Large intestine (tissue), 3 donors: ENCODE measurements around the gene WDR48. TPM values are rescaled to one million over a fixed set of nuclear protein-coding genes. Genes with fewer than 3 reads are reported as not detected.

ENCODE experiments used
- DNase-seq, 2 donors: peaks; one replicate each; pipeline versions ENCODE4 v3.0.0 to v3.0.0-alpha.2; 2013
- H3K27ac ChIP-seq: one replicate; pipeline ENCODE4 v1.5.1; 2013; ENCODE audit warnings: low read length
- H3K27me3 ChIP-seq: 2 replicates; pipeline ENCODE4 v1.6.1; 2013; ENCODE audit warnings: low read length; ENCODE audit not compliant: control insufficient read depth, insufficient read depth
- H3K36me3 ChIP-seq: 2 replicates; pipeline ENCODE4 v1.6.1; 2013; ENCODE audit warnings: low read length; ENCODE audit not compliant: control insufficient read depth, insufficient read depth
- H3K4me1 ChIP-seq: one replicate; pipeline ENCODE4 v1.6.1; 2013; ENCODE audit warnings: low read length; ENCODE audit not compliant: control insufficient read depth, insufficient read depth
- H3K4me3 ChIP-seq: one replicate; pipeline ENCODE4 v1.5.1; 2013; ENCODE audit warnings: low read length
- H3K9me3 ChIP-seq: one replicate; pipeline ENCODE4 v1.6.1; 2013; ENCODE audit warnings: mild to moderate bottlenecking, low read depth, low read length, moderate library complexity; ENCODE audit not compliant: control insufficient read depth
- WGBS: methylation state at CpG from one replicate; pipeline ENCODE4 v1.1.5; 2013; ENCODE audit warnings: low lambda C conversion rate; ENCODE audit not compliant: insufficient coverage; 5-methylcytosine and 5-hydroxymethylcytosine counted together
- polyA plus RNA-seq: library from polyadenylated mRNA; unstranded; fragments of 120-200 nt; gene quantifications from one replicate; pipeline ENCODE4 v1.2.1, GENCODE V29; 2013

Gene WDR48
- polyA plus RNA-seq, 1 donor: 40.0 TPM

GRCh38 chr3:39100500-39100886 is 48.7 kb downstream of the WDR48 start:
- H3K27me3 ChIP-seq: no peaks in the 10 kb centered on the region
- no peaks in the 10 kb centered on the region for H3K9me3 ChIP-seq
- H3K36me3 ChIP-seq: peaks cover 56% of the 10 kb centered on the region
- no peak for DNase-seq
- WGBS: no CpG with 5 or more reads among the region's 9 CpGs
- no peaks in the 10 kb centered on the region for H3K4me1 ChIP-seq
- no peak overlapping the region for H3K4me3 ChIP-seq
- no peak overlapping the region for H3K27ac ChIP-seq

DNA sequence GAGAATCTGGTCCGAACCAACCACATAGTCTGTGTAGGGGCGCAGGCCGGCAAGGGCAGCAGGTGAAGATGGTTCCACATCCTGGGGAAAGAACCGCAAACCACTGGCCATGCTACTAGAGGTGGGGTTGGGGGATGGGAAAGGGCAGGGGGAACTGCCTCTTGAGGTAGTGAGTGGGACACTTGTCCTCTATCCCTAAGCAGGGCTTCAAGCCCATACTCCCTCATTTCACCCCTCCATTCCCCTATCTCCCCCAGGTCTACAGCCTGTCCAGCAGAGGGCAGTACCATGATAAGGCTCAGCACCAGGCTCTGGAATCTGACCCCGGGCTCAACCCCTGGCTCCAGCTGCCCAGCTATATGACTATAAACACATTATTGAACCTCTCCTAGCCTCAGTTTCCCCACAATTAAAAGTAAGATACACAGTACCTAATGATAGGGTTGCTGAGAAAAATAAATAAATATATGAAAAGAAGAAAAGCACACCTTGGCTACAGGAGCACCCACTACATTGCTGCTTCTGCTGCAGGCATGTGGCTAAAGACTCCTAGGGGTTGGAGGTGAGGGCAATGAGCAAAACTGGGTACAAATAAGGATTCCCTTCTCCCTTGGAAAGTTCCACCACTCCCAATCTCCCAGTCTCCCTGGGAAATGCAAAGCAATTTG is 49.3 kb downstream of the WDR48 start:
- peak in 1 of 2 donors; percentile 23 for DNase-seq
- no CpG with 5 or more reads among the region's 5 CpGs for WGBS
- H3K36me3 ChIP-seq: peaks cover 52% of the 10 kb centered on the region

GRCh38 chr3:39102504-39103323 is 50.9 kb downstream of the WDR48 start:
- H3K36me3 ChIP-seq: peaks cover 39% of the 10 kb centered on the region
- peaks cover 7% of the 10 kb centered on the region for H3K4me1 ChIP-seq
- H3K4me3 ChIP-seq: no peak overlapping the region
- WGBS: no CpG with 5 or more reads among the region's 8 CpGs
- H3K9me3 ChIP-seq: no peaks in the 10 kb centered on the region
- H3K27ac ChIP-seq: no peak overlapping the region
- no peak for DNase-seq
- H3K27me3 ChIP-seq: no peaks in the 10 kb centered on the region

More for the DNA sequence above, 49.3 kb downstream of the WDR48 start:
- Histone ChIP-seq H3K27me3 (no peaks in the 10 kb centered on the region), H3K27ac (no peak overlapping the region), H3K4me3 (no peak overlapping the region), H3K9me3 (no peaks in the 10 kb centered on the region), H3K4me1 (peaks cover 3% of the 10 kb centered on the region)

GRCh38 chr3:39103324-39103693 is 51.5 kb downstream of the WDR48 start:
- Histone ChIP-seq H3K4me3 (no peak overlapping the region), H3K9me3 (no peaks in the 10 kb centered on the region), H3K27ac (no peak overlapping the region), H3K4me1 (peaks cover 13% of the 10 kb centered on the region), H3K27me3 (no peaks in the 10 kb centered on the region), H3K36me3 (peaks cover 33% of the 10 kb centered on the region)
- DNase-seq: no peak
- no CpG with 5 or more reads among the region's 4 CpGs for WGBS

DNA sequence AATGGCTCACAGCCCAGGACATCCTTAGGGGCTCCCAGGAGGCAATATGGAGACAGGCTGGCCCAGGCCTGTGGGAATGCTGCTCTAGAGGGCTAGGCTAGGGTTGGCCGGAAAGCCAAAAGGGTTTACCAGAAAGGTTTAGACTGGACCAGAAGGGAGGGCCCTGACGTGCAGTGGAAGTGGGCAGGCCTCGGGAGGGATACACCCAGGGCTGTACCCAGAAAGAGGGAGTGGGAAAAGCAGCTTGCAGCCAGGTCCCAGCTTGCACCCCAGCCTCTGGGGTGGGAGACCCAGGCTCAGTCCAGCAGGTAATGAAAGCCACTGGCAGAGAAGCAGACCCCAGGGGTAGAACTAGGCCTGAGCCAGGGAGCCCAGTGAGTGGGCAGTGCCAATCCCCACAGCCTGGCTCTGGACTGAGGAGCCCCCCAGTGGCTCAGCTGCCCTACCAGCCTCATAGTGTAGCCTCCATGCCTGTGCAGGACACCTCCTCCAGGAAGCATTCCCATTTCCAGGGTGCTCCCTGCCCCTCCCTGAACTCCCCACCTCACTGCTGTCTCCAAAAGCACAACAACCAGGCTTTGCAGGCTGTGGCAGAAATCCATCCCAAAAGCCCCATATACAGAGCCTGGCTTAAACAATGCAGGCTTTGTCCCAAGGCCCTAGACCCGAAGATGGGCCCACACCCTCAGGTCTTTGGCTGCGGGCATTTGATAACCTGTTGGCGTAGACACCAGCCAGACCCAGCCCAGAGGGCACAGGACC is 52.2 kb downstream of the WDR48 start:
- H3K36me3 ChIP-seq: peaks cover 27% of the 10 kb centered on the region
- no CpG with 5 or more reads among the region's 6 CpGs for WGBS
- no peak for DNase-seq
- peaks cover 13% of the 10 kb centered on the region for H3K4me1 ChIP-seq
- no peaks in the 10 kb centered on the region for H3K9me3 ChIP-seq
- H3K27me3 ChIP-seq: no peaks in the 10 kb centered on the region
- no peak overlapping the region for H3K27ac ChIP-seq
- no peak overlapping the region for H3K4me3 ChIP-seq

DNA sequence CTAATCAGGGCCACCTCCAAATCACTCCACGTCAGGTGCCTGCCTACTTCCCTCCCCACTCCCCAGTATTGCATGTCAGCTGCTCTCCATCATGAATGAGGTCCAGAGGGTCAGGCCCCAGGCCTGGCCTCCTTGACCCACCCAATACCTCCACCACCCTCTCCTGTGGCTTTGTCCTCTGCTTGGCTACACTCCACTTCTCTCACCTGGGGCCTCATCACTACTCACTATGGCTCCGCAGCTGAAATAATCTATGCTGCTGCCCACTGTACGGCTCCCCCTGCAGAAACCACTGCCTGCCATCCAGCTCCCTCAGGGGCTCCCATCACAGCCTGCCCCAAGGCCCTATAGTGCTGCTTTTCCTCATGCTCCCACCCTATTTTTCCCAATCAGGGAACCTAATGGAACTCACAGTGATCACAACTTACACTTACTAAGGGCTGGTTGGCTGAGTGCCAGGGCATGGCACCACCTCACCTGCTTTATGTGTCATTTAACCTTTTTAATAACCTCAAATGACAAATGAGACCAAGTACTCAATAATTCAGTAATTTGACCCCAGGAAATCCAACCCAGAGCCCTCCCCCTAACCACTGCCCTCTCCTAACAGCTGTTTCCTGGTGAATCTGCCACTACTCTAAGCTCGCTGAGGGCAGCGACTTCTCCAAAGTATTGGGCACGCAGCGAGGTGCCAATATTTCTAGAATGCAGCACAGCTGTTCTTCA is 53.3 kb downstream of the WDR48 start:
- Histone ChIP-seq H3K27me3 (no peaks in the 10 kb centered on the region), H3K4me1 (peaks cover 13% of the 10 kb centered on the region), H3K9me3 (no peaks in the 10 kb centered on the region), H3K27ac (no peak overlapping the region), H3K4me3 (no peak overlapping the region), H3K36me3 (peaks cover 17% of the 10 kb centered on the region)
- no peak for DNase-seq
- WGBS: no CpG with 5 or more reads among the region's 7 CpGs

DNA sequence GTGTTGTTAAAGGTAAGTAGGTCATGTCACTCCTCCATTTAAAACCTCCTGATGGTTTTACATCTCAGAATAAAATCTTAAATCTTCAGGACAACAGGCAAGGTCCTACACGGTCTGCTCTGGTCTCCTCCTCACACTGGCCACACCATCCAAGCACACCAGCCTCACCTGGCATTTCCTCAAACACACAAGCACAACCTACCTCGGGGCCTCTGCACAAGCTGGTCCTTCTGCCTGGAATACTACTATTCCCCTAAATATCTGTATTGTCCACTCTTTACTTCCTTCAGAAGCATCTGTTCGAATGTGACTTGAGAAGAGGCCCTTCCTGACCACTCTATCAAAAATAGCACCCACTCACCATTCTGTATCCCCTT is 53.9 kb downstream of the WDR48 start:
- Histone ChIP-seq H3K9me3 (no peaks in the 10 kb centered on the region), H3K27ac (no peak overlapping the region), H3K36me3 (peaks cover 15% of the 10 kb centered on the region), H3K27me3 (no peaks in the 10 kb centered on the region), H3K4me1 (peaks cover 13% of the 10 kb centered on the region), H3K4me3 (no peak overlapping the region)
- WGBS: 88% methylated on average over 1 of the region's 3 CpGs
- DNase-seq: no peak

GRCh38 chr3:39106281-39106811 is 54.5 kb downstream of the WDR48 start:
- H3K4me3 ChIP-seq: peak overlapping the region; percentile 98
- H3K9me3 ChIP-seq: no peaks in the 10 kb centered on the region
- DNase-seq: peak in 1 of 2 donors; percentile 22
- H3K27me3 ChIP-seq: no peaks in the 10 kb centered on the region
- H3K4me1 ChIP-seq: peaks cover 13% of the 10 kb centered on the region
- no CpG with 5 or more reads among the region's 16 CpGs for WGBS
- peaks cover 13% of the 10 kb centered on the region for H3K36me3 ChIP-seq
- peak overlapping the region; percentile 71 for H3K27ac ChIP-seq

DNA sequence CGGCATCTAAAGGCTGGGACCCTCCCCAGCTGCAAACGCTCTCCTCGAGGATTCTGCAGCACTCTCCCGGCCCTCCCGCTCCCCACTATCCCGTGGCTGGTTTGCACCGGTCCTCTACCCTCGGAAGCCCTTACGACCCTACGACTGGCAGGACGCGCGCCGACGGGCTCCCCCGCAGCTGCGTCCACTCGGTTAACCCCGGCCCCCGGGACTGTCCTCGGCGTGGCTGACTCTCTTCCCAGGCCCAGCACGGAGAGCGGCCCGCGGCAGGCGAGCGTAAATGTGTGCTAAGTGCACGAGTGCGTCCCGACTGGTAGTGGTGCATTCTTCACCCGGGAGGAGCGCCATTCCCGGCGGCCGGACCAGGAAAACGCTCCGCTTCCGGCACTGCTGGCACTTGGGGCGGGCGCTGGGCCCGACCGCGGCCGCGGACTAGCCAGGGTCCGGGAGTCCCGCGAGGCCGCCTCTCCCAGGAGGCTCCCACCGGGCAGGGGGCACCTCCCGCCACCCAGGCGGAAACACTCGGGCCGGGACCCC is 55.1 kb downstream of the WDR48 start:
- H3K27me3 ChIP-seq: no peaks in the 10 kb centered on the region
- peak overlapping the region; percentile 71 for H3K27ac ChIP-seq
- H3K4me1 ChIP-seq: peaks cover 13% of the 10 kb centered on the region
- no peaks in the 10 kb centered on the region for H3K9me3 ChIP-seq
- peak in 1 of 2 donors; percentile 73 for DNase-seq
- WGBS: no CpG with 5 or more reads among the region's 55 CpGs
- H3K4me3 ChIP-seq: peak overlapping the region; percentile 98
- peaks cover 13% of the 10 kb centered on the region for H3K36me3 ChIP-seq
